Panc1 (cell line): ENCODE results near the gene ADAM11. TPM values are rescaled to one million over a fixed set of nuclear protein-coding genes. Genes with fewer than 3 reads are reported as not detected.

Experiments used
- ATAC-seq: fragments of 200-7000 bp; cut with Tn5 transposase; 2 replicates; pipeline ENCODE4 v1.9.1; 2020; ENCODE audit warnings: mild to moderate bottlenecking, moderate library complexity
- BruUV-seq: library from RNA; stranded (reverse); fragments of 400-500 nt; replicated peaks from 2 replicates; lab custom pipeline; 2021; lab: Mats Ljungman, UMichigan
- CTCF ChIA-PET: fragments of 300-600 bp; sonication (Branson Sonifier 250); formaldehyde crosslinking; loops from one replicate; lab custom pipeline; 2022; ENCODE audit warnings: antibody characterized with exemption; lab: Charles Lee
- POLR2A ChIA-PET: fragments of 300-600 bp; sonication (Branson Sonifier 250); formaldehyde crosslinking; loops from one replicate; lab custom pipeline; 2022; ENCODE audit warnings: antibody characterized with exemption; lab: Charles Lee
- DNase-seq: peaks from one replicate; pipeline ENCODE4 v3.0.0-alpha.2; 2010; ENCODE audit warnings: low read depth, low spot score
- H3K27ac ChIP-seq: 2 replicates; pipeline ENCODE4 v1.5.1; 2011; ENCODE audit warnings: mild to moderate bottlenecking, low read length, inconsistent platforms
- H3K27me3 ChIP-seq: fragments of 200-500 bp; sonication (Bioruptor generic); 2 replicates; pipeline ENCODE4 v1.6.0; 2014; ENCODE audit warnings: low read length, inconsistent platforms; ENCODE audit not compliant: control insufficient read depth, insufficient read depth
- H3K36me3 ChIP-seq: fragments of 200-500 bp; sonication (Bioruptor generic); 2 replicates; pipeline ENCODE4 v1.5.1; 2014; ENCODE audit warnings: inconsistent platforms, mild to moderate bottlenecking, low read length, moderate library complexity; ENCODE audit not compliant: control insufficient read depth, insufficient read depth
- H3K4me1 ChIP-seq: 2 replicates; pipeline ENCODE4 v1.5.1; 2011; ENCODE audit warnings: inconsistent platforms, mild to moderate bottlenecking, low read length, moderate library complexity; ENCODE audit not compliant: control insufficient read depth, insufficient read depth
- H3K4me3 ChIP-seq, 2 experiments: 2 replicates each; pipeline ENCODE4 v1.5.1; 2011 to 2012; ENCODE audit warnings: low read depth in 2 of 2, low read length in 2 of 2, mild to moderate bottlenecking in 2 of 2, inconsistent platforms in 1 of 2, moderate library complexity in 1 of 2
- H3K9me3 ChIP-seq: fragments of 200-500 bp; sonication (Bioruptor generic); 2 replicates; pipeline ENCODE4 v1.5.1; 2014; ENCODE audit warnings: low read depth, mild to moderate bottlenecking, inconsistent platforms, low read length, moderate library complexity; ENCODE audit not compliant: control insufficient read depth, insufficient read depth
- POLR2AphosphoS5 ChIP-seq: IDR thresholded peaks from 2 replicates; pipeline ENCODE4 v1.6.1; 2012; ENCODE audit warnings: mild to moderate bottlenecking, low read depth, low read length, moderate library complexity
- REST ChIP-seq, 2 experiments: IDR thresholded peaks; 2 replicates each; pipeline ENCODE4 v1.6.1; 2011 to 2012; ENCODE audit warnings: low read depth in 2 of 2, control low read depth in 1 of 2, low read length in 1 of 2, mild to moderate bottlenecking in 1 of 2, moderate library complexity in 1 of 2; ENCODE audit not compliant: insufficient read depth in 1 of 2
- TCF7L2 ChIP-seq: IDR thresholded peaks from 2 replicates; pipeline ENCODE4 v1.6.1; 2011; ENCODE audit warnings: mild to moderate bottlenecking, low read depth, low read length, inconsistent platforms
- in situ Hi-C: cut with HindIII; loops from 2 replicates; pipeline ENCODE4 v1.10.0; 2016; ENCODE audit warnings: low sequenced_read_pairs, low pct_unique_long_range_greater_than_20kb
- intact Hi-C: fragments of 100-400 bp; cut with micrococcal nuclease; formaldehyde crosslinking; loops from one replicate; pipeline ENCODE4 v1.10.0; 2022; ENCODE audit not compliant: unreplicated experiment
- total RNA-seq: library from RNA; stranded (reverse); gene quantifications from one replicate; pipeline ENCODE4 v1.2.1, GENCODE V29; 2021; ENCODE audit not compliant: unreplicated experiment
- TF ChIP-seq, protein P1 (sequence below): fragments of 450-650 bp; IDR thresholded peaks from 2 replicates; pipeline ENCODE4 v1.5.1; 2017; ENCODE audit warnings: mild to moderate bottlenecking

ADAM11 gene
- total RNA-seq, 1 experiment from 2014 or later: 3.5 TPM

DNA sequence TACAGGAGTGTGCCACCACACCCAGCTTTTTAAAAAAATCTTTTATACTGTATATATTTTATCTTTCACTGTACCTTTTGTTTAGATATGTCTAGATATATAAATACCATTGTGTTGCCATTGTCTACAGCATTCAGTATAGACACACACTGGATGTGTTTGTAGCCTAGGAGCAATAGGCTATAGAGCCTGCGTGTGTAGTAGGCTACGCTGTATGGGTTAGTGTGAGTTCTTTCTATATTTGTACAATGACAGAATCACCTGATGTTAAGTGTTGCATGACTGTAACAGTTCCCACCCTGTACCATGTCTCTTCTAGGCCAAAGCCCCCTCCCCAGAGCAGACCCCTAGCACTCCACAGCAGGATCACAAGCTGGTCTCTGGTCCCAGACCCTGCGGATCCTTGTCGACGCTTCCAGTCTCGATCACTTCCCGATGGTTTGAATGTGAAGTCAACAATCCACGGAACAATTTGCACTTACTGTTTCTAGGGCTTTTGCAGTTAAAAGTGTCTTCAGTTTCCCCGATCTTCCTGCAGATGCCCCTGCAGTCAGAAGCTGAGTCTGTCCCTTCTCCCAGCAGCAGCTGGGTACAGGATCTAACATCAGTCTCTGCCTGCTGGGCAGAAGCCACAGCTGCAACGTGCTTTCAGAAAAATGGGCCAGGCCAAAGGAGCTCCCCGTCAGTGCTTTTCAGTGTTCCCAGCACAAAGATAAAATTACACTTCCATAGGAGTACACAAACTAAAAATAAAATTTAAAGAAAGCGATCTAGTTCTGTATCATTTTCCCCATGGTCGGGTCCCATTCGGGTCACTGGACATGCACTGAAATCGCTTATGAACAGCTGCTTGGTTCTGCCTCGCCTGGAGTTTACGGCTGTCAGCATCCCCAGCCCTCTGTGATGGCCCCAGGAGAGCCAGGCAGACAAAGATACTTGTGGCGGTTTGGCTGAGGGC, 35.4 kb downstream of the ADAM11 start:
- ChIA-PET POLR2A (no interaction called here), CTCF (interaction anchor here (0.6 to 1.4 kb wide), 3 partner anchors 18 to 381 kb away, joined by 3 to 11 read pairs (median 5); no protein-coding TSS in a partner anchor)
- peaks cover 36% of the 10 kb centered on the region for H3K4me1 ChIP-seq
- DNase-seq: no peak
- peak; percentile 25 for ATAC-seq
- BruUV-seq: no TSS peak
- in situ Hi-C loops: no loop called here
- peak overlapping the region in 1 of 2 experiments; percentile 16; a peak in 1 of 4 replicates for H3K4me3 ChIP-seq
- no peaks in the 10 kb centered on the region for H3K9me3 ChIP-seq
- TF ChIP-seq REST (IDR thresholded peaks at IDR 0.05; ENCODE audit: insufficient read depth in 1 of 2, low read depth in 2 of 2, low read length in 1 of 2): no peak
- peak overlapping the region; percentile 60 for H3K27ac ChIP-seq
- no peaks in the 10 kb centered on the region for H3K36me3 ChIP-seq
- intact Hi-C loops: no loop called here
- H3K27me3 ChIP-seq: no peaks in the 10 kb centered on the region

GRCh38 chr17:44794851-44795413, 36.1 kb downstream of the ADAM11 start:
- ChIA-PET CTCF (interaction anchor here (0.6 to 1.4 kb wide), 3 partner anchors 19 to 380 kb away, joined by 3 to 11 read pairs (median 5); no protein-coding TSS in a partner anchor), POLR2A (interaction anchor here (1.0 kb wide), 1 partner anchor 66 kb away, joined by 3 read pairs; no protein-coding TSS in a partner anchor)
- in situ Hi-C loops (no loop called here), intact Hi-C loops (no loop called here)
- Histone ChIP-seq H3K27me3 (no peaks in the 10 kb centered on the region), H3K36me3 (no peaks in the 10 kb centered on the region), H3K4me3 (peak overlapping the region in 1 of 2 experiments; percentile 16; a peak in 1 of 4 replicates), H3K27ac (peak overlapping the region; percentile 60), H3K9me3 (no peaks in the 10 kb centered on the region), H3K4me1 (peaks cover 36% of the 10 kb centered on the region)
- ATAC-seq (peak; percentile 80), DNase-seq (peak; percentile 92)
- no TSS peak for BruUV-seq
- TF ChIP-seq REST (IDR thresholded peaks at IDR 0.05; ENCODE audit: insufficient read depth in 1 of 2, low read depth in 2 of 2, low read length in 1 of 2) (no peak), TCF7L2 (no peak), POLR2AphosphoS5 (0 out of 2 replicates have a peak, but pooled peaks have one; percentile 43)
- TF ChIP-seq, protein P1, sequence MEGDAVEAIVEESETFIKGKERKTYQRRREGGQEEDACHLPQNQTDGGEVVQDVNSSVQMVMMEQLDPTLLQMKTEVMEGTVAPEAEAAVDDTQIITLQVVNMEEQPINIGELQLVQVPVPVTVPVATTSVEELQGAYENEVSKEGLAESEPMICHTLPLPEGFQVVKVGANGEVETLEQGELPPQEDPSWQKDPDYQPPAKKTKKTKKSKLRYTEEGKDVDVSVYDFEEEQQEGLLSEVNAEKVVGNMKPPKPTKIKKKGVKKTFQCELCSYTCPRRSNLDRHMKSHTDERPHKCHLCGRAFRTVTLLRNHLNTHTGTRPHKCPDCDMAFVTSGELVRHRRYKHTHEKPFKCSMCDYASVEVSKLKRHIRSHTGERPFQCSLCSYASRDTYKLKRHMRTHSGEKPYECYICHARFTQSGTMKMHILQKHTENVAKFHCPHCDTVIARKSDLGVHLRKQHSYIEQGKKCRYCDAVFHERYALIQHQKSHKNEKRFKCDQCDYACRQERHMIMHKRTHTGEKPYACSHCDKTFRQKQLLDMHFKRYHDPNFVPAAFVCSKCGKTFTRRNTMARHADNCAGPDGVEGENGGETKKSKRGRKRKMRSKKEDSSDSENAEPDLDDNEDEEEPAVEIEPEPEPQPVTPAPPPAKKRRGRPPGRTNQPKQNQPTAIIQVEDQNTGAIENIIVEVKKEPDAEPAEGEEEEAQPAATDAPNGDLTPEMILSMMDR: no peak
